Left lung (tissue), 10 donors: ENCODE data around the gene AKAP17A. TPM values are rescaled to one million over a fixed set of nuclear protein-coding genes. Genes with fewer than 3 reads are reported as not detected.

Experiments used
- ATAC-seq: fragments of 200-7000 bp; cut with Tn5 transposase; one replicate; pipeline ENCODE4 v1.9.1; 2020; ENCODE audit warnings: moderate library complexity
- DNase-seq, 4 donors: peaks; one replicate each; pipeline ENCODE4 v3.0.0-alpha.2; 2013 to 2020
- H3K27ac ChIP-seq, 2 donors: fragments of 200-600 bp; sonication (generic) in 1 of 2; one replicate each; pipeline versions ENCODE4 v1.5.0 to v1.8.0; 2020 to 2021
- H3K27me3 ChIP-seq, 2 donors: fragments of 200-600 bp; sonication (generic) in 1 of 2; one replicate each; pipeline versions ENCODE4 v1.5.0 to v1.8.0; 2020 to 2021
- H3K36me3 ChIP-seq, 2 donors: fragments of 200-600 bp; sonication (generic) in 1 of 2; one replicate each; pipeline versions ENCODE4 v1.5.0 to v1.8.0; 2020 to 2021
- H3K4me1 ChIP-seq, 2 donors: fragments of 200-600 bp; one replicate each; pipeline ENCODE4 v1.8.0; 2021
- H3K4me3 ChIP-seq, 2 donors: fragments of 200-600 bp; sonication (generic) in 1 of 2; one replicate each; pipeline versions ENCODE4 v1.5.0 to v1.8.0; 2020 to 2021; ENCODE audit warnings: mild to moderate bottlenecking in 1 of 2
- H3K9me3 ChIP-seq, 2 donors: fragments of 200-600 bp; sonication (generic) in 1 of 2; one replicate each; pipeline versions ENCODE4 v1.5.0 to v1.8.0; 2020 to 2021
- intact Hi-C, 2 donors: fragments of 100-400 bp; cut with DNase I; formaldehyde crosslinking; loops; one replicate each; pipeline versions ENCODE4 v1.11.2 to v1.14.2; 2022
- polyA plus RNA-seq, 6 donors: library from polyadenylated mRNA; unstranded; fragments of 120-200 nt; gene quantifications; one replicate each; pipeline ENCODE4 v1.2.1, GENCODE V29; 2013; ENCODE audit not compliant: insufficient read length in 6 of 6
- total RNA-seq, 2 donors: library from RNA; stranded (reverse); fragmentation: NEBNext Ultra II Directional; extraction: Animal tissue kit (Norgen Biotek cat#: 25700); gene quantifications; one replicate each; pipeline ENCODE4 v1.2.1, GENCODE V29; 2021
- TF ChIP-seq, protein P1 (sequence below), 2 donors: fragments of 200-600 bp; sonication (generic) in 1 of 2; IDR thresholded peaks; one replicate each; pipeline versions ENCODE4 v1.5.0 to v1.8.0; 2021; ENCODE audit warnings: antibody characterized with exemption in 2 of 2
- donor health status: DM: no; HTN: yes; CAD: no.
- donor health status: DM: no; HTN: no; CAD: no.

The AKAP17A gene
- total and polyA plus RNA-seq, 8 donors = 31.1 to 49.7 (median 41.8) TPM

DNA sequence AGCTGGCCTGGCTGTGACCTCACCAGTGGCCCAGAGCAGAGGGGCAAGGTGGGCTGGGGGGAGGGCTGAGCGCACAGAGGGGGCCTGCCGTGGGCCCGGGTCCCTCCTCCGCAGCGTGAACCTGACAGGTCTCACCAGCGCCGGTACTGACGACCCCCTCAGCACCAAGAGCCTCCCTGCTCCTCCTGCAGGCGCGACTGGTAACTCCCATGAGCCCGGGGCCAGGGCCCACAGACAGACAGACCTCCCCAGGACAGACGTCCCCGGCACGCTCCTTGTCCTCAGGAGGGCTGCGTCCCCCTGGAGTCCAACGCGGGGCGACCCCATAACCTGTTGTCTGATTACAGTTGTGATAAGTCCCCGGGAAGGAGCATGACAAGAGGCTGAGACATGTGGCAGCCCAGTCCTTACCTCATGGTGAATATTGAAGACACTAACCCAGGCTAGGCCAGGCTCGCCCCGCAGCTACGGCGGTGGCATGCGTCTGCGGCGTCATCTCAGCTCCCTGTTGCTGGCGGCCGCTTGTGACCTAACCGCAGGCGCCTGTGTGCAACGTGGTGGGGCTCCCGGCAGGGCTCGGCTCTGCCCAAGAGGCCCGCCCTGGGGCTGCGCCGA lies 8.5 kb downstream of the AKAP17A start:
- ATAC-seq (no peak), DNase-seq (peak in 1 of 4 donors; percentile 65)
- intact Hi-C loops = no loop called here

DNA sequence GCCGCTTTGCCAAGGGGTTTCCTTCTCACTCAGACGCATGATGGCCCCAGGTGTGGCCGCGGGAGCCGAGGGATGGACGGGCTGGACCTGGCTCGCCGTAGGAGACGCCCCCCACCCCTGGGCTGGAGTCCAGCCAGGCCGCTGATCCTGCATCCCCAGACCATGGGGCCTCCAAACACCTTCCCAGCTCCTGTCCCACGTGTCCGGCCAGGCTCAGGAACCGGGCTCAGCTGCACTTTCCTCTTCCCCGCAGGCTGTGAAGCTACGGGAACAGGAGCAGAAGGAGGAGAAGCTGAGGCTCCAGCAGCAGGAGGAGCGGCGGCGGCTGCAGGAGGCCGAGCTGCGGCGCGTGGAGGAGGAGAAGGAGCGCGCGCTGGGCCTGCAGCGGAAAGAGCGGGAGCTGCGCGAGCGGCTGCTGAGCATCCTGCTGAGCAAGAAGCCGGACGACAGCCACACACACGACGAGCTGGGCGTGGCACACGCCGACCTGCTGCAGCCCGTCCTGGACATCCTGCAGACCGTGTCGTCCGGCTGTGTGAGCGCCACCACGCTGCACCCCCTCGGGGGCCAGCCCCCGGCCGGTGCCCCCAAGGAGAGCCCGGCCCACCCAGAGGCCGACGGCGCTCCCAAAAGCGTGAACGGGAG lies 9.1 kb downstream of the AKAP17A start:
- Histone ChIP-seq H3K9me3 (no peaks in the 10 kb centered on the region), H3K36me3 (peaks cover 5 to 87% of the 10 kb centered on the region in 2 donors), H3K4me3 (no peak overlapping the region), H3K4me1 (no peaks in the 10 kb centered on the region), H3K27ac (no peak overlapping the region), H3K27me3 (no peaks in the 10 kb centered on the region)
- ATAC-seq = no peak
- DNase-seq = peak in 1 of 4 donors; percentile 74
- TF ChIP-seq, protein P1, sequence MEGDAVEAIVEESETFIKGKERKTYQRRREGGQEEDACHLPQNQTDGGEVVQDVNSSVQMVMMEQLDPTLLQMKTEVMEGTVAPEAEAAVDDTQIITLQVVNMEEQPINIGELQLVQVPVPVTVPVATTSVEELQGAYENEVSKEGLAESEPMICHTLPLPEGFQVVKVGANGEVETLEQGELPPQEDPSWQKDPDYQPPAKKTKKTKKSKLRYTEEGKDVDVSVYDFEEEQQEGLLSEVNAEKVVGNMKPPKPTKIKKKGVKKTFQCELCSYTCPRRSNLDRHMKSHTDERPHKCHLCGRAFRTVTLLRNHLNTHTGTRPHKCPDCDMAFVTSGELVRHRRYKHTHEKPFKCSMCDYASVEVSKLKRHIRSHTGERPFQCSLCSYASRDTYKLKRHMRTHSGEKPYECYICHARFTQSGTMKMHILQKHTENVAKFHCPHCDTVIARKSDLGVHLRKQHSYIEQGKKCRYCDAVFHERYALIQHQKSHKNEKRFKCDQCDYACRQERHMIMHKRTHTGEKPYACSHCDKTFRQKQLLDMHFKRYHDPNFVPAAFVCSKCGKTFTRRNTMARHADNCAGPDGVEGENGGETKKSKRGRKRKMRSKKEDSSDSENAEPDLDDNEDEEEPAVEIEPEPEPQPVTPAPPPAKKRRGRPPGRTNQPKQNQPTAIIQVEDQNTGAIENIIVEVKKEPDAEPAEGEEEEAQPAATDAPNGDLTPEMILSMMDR (IDR thresholded peaks at IDR 0.05) = no peak
- intact Hi-C loops = no loop called here

More for the DNA sequence above, 8.5 kb downstream of the AKAP17A start:
- no peaks in the 10 kb centered on the region for H3K27me3 ChIP-seq
- H3K27ac ChIP-seq = no peak overlapping the region
- H3K4me3 ChIP-seq = no peak overlapping the region
- no peaks in the 10 kb centered on the region for H3K4me1 ChIP-seq
- H3K36me3 ChIP-seq = peaks cover 5 to 92% of the 10 kb centered on the region in 2 donors
- no peaks in the 10 kb centered on the region for H3K9me3 ChIP-seq
- TF ChIP-seq, protein P1 (IDR thresholded peaks at IDR 0.05) = no peak

DNA sequence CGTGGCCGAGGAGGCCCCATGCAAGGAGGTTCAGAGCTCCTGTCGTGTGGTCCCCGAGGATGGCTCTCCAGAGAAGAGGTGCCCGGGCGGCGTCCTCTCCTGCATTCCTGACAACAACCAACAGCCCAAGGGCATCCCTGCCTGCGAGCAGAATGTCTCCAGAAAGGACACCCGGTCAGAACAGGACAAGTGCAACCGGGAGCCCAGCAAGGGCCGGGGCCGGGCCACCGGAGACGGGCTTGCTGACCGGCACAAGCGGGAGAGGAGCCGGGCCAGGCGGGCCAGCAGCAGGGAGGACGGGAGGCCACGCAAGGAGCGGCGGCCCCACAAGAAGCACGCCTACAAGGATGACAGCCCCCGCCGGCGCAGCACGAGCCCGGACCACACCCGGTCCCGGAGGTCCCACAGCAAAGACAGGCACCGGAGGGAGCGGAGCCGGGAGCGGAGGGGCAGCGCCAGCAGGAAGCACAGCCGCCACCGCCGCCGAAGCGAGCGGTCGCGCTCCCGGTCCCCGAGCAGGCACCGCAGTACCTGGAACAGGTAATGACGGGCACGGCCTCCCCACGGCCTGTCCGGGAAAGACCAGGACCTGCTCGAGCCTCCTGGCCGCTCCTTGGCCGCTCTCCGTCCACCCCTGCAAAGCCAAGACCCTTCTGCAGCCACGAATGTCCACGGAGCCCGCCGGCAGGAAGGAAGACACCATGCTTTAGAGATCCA lies 9.8 kb downstream of the AKAP17A start:
- Histone ChIP-seq H3K36me3 (peaks cover 0 to 80% of the 10 kb centered on the region in 2 donors), H3K4me1 (no peaks in the 10 kb centered on the region), H3K9me3 (no peaks in the 10 kb centered on the region), H3K27ac (no peak overlapping the region), H3K4me3 (no peak overlapping the region), H3K27me3 (no peaks in the 10 kb centered on the region)
- TF ChIP-seq, protein P1 (IDR thresholded peaks at IDR 0.05) = no peak
- intact Hi-C loops = no loop called here
- DNase-seq (peak in 1 of 4 donors; percentile 79), ATAC-seq (no peak)

DNA sequence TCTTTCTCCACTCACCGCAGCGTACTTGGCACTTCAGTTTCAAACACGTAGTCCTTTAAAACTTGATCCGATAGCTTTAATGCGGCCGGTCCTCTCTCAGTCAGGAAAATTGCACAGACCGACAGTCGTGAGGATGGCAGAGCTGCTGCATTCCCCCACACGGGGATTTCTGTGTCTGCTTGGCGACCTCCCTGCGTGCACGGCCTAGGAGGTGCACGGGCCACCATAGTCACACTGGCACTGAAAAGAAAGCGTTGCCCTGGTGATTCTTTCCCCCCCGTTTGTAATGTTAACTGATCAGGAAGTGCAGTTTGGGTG lies 10.3 kb downstream of the AKAP17A start:
- Histone ChIP-seq H3K27ac (no peak overlapping the region), H3K9me3 (no peaks in the 10 kb centered on the region), H3K27me3 (no peaks in the 10 kb centered on the region), H3K36me3 (peaks cover 0 to 79% of the 10 kb centered on the region in 2 donors), H3K4me1 (no peaks in the 10 kb centered on the region), H3K4me3 (no peak overlapping the region)
- ATAC-seq (no peak), DNase-seq (peak in 1 of 4 donors; percentile 39)
- intact Hi-C loops = no loop called here
- TF ChIP-seq, protein P1 (IDR thresholded peaks at IDR 0.05) = no peak

DNA sequence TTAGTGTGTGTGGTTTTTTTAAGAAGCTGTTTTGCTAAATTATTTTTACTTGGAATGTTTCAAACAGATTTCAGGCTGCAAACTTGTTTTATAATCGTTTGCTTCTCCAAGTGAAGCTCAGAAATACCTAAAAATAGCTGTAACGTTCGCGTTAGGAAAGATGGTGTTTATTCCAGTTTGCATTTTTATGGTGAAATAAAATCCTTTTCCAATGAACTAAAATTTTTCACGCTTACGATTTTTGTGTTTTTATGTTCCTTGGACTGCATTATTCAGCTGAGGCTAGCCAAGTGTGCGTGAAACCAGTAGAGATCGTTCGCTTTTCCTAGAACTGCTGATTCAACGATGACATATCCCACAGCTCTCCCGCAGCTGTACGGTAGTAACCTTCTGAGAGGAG lies 10.9 kb downstream of the AKAP17A start:
- H3K4me3 ChIP-seq = no peak overlapping the region
- ATAC-seq (no peak), DNase-seq (no peak)
- intact Hi-C loops = no loop called here
- H3K27me3 ChIP-seq = no peaks in the 10 kb centered on the region
- H3K9me3 ChIP-seq = no peaks in the 10 kb centered on the region
- TF ChIP-seq, protein P1 (IDR thresholded peaks at IDR 0.05) = no peak
- no peaks in the 10 kb centered on the region for H3K4me1 ChIP-seq
- no peak overlapping the region for H3K27ac ChIP-seq
- H3K36me3 ChIP-seq = peaks cover 0 to 73% of the 10 kb centered on the region in 2 donors
